Measurements from ENCODE around the gene RNF44. TPM values are rescaled to one million over a fixed set of nuclear protein-coding genes. Genes with fewer than 3 reads are reported as not detected.

Gene RNF44
- total RNA-seq, 1 donor from 2014 or later = 153 TPM

GRCh38 chr5:176538989-176539384 lies 1.8 kb upstream of the RNF44 start:
- peaks cover 30% of the 10 kb centered on the region for H3K4me1 Mint-ChIP-seq (ENCODE audit: low read depth)
- peaks cover 3% of the 10 kb centered on the region for H3K36me3 Mint-ChIP-seq (ENCODE audit: insufficient read depth)
- TF ChIP-seq CTCF (IDR thresholded peaks at IDR 0.05; ENCODE audit: unreplicated experiment) = no peak
- H3K4me3 Mint-ChIP-seq (ENCODE audit: low read depth) = no peak overlapping the region
- H3K27ac Mint-ChIP-seq = no peak overlapping the region
- H3K27me3 Mint-ChIP-seq = peaks cover 5% of the 10 kb centered on the region
- no peak for DNase-seq (ENCODE audit: low spot score, unreplicated experiment)
- no peaks in the 10 kb centered on the region for H3K9me3 Mint-ChIP-seq (ENCODE audit: low read depth)

GRCh38 chr5:176538230-176538988 lies 1.2 kb upstream of the RNF44 start:
- Mint-ChIP-seq H3K27ac (peak overlapping the region; percentile 99), H3K9me3 (ENCODE audit: low read depth) (no peaks in the 10 kb centered on the region), H3K4me1 (ENCODE audit: low read depth) (peaks cover 32% of the 10 kb centered on the region), H3K4me3 (ENCODE audit: low read depth) (peak overlapping the region; percentile 97), H3K27me3 (peaks cover 5% of the 10 kb centered on the region), H3K36me3 (ENCODE audit: insufficient read depth) (peaks cover 3% of the 10 kb centered on the region)
- TF ChIP-seq CTCF (IDR thresholded peaks at IDR 0.05; ENCODE audit: unreplicated experiment) = peak; percentile 23
- no peak for DNase-seq (ENCODE audit: low spot score, unreplicated experiment)

- Mint-ChIP-seq H3K36me3 (ENCODE audit: insufficient read depth) (peaks cover 3% of the 10 kb centered on the region), H3K4me3 (ENCODE audit: low read depth) (peak overlapping the region; percentile 97), H3K27me3 (peaks cover 5% of the 10 kb centered on the region), H3K9me3 (ENCODE audit: low read depth) (no peaks in the 10 kb centered on the region), H3K4me1 (ENCODE audit: low read depth) (peaks cover 34% of the 10 kb centered on the region), H3K27ac (peak overlapping the region; percentile 99)
- DNase-seq (ENCODE audit: low spot score, unreplicated experiment) = peak; percentile 91
- no peak for TF ChIP-seq CTCF (IDR thresholded peaks at IDR 0.05; ENCODE audit: unreplicated experiment)
Observed at GRCh38 chr5:176537554-176538229, 490 bp upstream of the RNF44 start.

- H3K4me1 Mint-ChIP-seq (ENCODE audit: low read depth) = peaks cover 25% of the 10 kb centered on the region
- no peak for TF ChIP-seq CTCF (IDR thresholded peaks at IDR 0.05; ENCODE audit: unreplicated experiment)
- H3K27ac Mint-ChIP-seq = peak overlapping the region; percentile 99
Observed at GRCh38 chr5:176536132-176536901, 885 bp downstream of the RNF44 start.

DNA sequence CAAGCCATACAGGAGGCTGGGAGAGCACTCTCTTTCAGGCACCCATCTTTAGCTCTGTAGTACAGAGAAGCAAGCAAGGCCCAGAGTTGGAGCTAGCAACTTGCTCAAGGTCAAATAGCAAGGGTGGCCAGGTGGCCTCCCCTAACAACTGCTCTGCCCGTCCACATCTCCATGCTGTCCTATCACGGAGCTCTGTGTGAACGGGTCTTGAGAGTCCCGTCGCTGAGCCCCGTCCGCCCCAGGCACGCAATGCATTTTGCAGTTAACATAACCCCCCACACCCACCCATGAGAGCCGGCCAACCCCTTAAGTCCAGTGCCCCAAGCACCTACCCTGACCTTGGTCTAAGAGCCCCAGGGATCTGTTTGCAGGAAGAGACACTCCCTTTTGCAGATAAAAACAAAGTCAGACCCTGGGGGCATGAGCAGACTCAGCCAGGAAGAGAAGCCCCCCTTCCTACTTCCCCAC lies 1.5 kb downstream of the RNF44 start:
- Mint-ChIP-seq H3K27me3 (no peaks in the 10 kb centered on the region), H3K9me3 (ENCODE audit: low read depth) (no peaks in the 10 kb centered on the region)

More at GRCh38 chr5:176536132-176536901, 885 bp downstream of the RNF44 start:
- Mint-ChIP-seq H3K9me3 (ENCODE audit: low read depth) (no peaks in the 10 kb centered on the region), H3K4me3 (ENCODE audit: low read depth) (peak overlapping the region; percentile 97), H3K36me3 (ENCODE audit: insufficient read depth) (peaks cover 3% of the 10 kb centered on the region), H3K27me3 (no peaks in the 10 kb centered on the region)
- DNase-seq (ENCODE audit: low spot score, unreplicated experiment) = peak; percentile 62

More for the DNA sequence above, 1.5 kb downstream of the RNF44 start:
- no peak for TF ChIP-seq CTCF (IDR thresholded peaks at IDR 0.05; ENCODE audit: unreplicated experiment)
- Mint-ChIP-seq H3K4me3 (ENCODE audit: low read depth) (peak overlapping the region; percentile 97), H3K36me3 (ENCODE audit: insufficient read depth) (peaks cover 3% of the 10 kb centered on the region), H3K27ac (peak overlapping the region; percentile 99), H3K4me1 (ENCODE audit: low read depth) (peaks cover 25% of the 10 kb centered on the region)
- DNase-seq (ENCODE audit: low spot score, unreplicated experiment) = no peak

Measured in progenitor cell of endocrine pancreas (in vitro differentiated cells).